NCI-H1436 treated with DMSO at 0.1 percent for 48 hours (cell line): ENCODE data around the gene THRA.
A peak's percentile ranks its signal among the peaks of the same experiment; 100 is the strongest.

ENCODE experiments used
- DNase-seq: peaks from one replicate; lab custom pipeline; 2025; lab: John Stamatoyannopoulos, UW

Gene THRA

DNA sequence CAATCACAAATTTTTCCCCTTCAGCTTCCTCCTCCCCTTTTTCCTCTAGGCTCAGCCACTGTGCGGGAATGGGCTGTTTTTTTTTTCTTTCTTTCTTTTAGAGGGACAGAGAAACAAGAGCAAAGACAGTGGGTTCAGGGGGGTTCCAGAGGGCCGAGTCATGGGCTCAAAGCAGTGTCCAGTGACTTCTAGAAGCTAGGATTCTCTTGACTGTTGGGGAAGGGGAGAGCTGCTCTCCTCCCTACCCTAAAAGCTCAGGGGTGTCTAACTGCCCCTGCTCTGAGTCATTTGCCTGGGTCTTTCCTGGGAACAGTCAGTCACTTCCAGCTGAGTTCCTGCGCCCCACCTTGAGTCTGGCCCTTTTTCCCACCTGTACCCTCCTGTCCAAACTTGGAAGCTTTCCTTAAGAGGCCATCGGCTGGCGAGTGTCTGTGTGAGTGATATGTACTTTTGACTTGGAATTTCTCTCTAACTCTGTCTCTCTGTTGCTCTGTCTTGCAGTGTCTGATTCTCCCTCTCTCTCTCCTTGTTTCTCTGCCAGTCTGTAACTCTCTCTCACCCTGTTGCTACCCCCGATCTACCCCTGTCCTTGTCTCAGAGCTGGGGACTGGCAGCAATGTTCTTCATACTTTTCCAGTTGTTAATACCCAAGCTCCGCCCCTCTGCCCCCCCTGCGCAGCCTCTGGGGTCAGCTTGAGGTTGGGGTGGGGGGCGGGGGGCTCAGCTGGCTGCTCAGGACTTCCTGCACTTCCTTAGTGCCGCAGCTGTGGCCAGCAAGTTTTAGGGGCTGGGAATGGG is 2.4 kb downstream of the THRA start:
- DNase-seq, result no peak

DNA sequence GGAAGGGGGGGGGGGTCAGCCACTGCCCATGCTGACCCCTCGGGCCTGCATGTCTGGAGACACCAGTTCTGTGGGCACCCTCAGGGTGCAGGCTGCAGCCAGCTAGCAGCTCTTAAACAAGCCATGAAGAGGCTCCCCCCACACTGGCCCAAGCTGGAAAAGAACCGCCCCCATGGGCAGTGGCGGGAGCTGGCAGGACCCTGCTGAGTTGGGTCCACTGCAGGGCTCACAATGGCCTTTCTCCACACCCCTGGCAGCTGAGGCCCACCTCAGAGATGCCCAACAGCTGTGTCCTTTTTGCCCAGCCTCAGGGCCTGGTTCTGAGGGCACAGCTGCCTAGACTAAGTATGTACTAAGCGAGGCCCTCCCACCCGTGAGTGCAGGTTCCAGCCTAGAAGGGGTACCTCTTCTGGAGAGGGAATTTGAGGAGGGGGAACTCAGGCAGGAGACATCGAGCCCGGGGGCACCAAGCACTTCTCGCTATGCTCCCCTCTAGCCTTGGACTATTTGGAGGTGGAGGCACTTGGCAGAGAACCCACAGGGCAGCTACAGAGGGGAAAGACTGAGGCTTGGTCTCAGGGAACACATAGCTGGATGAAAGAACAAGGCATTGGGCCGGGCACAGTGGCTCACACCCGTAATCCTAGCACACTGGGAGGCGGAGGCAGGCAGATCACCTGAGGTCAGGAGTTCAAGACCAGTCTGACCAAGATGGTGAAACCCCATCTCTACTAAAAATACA is 3.2 kb downstream of the THRA start:
- DNase-seq, result no peak

DNA sequence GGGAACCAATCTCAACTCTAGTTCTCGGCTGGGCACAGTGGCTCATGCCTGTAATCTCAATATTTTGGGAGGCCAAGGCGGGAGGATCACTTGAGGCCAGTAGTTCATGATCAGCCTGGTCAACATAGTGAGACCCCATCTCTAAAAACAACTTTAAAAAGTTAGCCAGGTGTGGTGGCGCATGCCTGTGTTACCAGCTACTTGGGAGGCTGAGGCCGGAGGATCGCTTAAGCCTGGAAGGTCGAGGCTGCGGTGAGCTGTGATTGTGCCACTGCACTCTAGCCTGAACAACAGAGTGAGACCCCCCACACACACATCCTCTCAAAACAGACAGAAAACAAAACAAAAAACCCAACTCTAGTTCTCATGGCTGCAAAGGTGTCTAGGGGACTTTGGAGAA is 4.9 kb downstream of the THRA start:
- DNase-seq, result no peak

DNA sequence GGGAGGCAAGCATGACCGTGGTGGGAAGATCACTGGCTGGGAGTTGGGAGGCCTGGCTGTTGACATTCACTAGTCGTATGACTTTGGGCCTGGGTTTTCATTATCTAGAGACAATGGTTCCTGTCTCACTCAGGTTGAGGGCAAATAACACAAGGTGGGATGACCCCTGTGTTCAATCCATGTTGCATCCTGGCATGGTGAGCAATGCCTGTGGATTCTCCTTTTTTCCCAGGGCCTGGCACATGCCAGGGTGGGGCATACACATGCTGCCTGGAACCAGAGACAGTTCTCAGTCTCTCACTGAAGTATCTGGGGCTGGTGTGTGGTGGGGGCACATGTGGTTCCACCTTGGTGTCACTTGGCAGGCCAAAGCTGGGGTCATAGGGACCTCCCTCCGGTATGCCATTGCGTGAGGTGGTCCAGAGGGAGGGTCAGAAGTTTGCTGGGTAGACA is 5.4 kb downstream of the THRA start:
- DNase-seq, result no peak

DNA sequence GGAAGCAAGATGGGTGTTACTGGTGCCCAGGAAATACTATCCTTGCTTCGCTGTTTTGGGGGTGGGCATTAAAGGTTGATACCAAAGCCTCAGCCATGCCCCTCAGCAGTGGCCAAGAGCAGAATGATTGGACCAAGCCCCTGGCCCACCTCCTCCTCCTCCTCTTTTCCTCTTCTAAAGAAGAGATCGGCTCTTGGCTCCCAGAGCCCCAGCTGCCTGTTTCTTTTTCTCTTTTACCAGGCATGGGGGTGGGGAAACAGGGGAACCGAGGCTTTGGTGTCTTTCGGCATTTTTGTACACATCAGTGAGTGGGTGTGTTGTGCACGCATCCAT is 5.8 kb downstream of the THRA start:
- no peak for DNase-seq

DNA sequence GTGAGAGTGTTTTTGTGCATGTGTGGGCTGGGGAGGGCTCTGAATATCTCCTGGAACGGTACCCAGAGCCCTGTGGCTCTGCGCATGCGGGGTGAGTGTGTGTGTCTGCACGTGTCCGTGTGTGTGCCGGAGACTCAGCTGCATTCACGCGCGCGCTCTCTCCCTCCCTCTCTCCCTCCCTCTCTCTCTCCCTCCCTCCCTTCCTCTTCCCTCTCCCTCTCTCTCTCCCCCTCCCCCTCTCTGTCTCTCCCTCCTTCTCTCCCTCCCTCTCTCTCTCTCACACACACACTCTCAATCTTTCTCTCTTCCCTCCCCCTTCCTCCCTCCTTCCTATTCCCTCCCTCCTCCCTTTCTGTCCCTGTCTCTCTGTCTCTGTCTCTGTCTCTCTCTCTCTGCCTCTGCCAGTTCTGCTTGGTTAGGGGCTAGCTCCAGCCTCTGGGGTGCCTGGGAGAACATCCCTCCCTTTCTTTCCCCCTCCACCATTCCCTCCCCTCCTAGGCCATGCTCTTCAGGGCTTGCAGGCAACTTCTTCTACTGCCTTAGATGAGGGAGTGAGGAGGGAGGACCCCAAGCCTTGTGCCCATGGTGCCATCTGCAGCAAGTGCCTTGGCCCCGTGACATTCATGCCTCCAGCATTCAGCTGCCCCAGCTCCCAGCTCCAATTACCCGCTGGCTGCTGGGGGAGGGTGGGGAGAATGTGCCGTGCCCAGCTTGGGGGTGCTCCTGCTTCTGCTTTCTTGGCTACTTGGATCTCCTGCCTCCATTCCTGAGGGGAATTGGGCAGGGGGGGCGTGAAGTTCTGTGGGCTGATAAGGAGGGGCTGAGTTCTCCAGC is 6.4 kb downstream of the THRA start:
- DNase-seq, result peak; percentile 53

DNA sequence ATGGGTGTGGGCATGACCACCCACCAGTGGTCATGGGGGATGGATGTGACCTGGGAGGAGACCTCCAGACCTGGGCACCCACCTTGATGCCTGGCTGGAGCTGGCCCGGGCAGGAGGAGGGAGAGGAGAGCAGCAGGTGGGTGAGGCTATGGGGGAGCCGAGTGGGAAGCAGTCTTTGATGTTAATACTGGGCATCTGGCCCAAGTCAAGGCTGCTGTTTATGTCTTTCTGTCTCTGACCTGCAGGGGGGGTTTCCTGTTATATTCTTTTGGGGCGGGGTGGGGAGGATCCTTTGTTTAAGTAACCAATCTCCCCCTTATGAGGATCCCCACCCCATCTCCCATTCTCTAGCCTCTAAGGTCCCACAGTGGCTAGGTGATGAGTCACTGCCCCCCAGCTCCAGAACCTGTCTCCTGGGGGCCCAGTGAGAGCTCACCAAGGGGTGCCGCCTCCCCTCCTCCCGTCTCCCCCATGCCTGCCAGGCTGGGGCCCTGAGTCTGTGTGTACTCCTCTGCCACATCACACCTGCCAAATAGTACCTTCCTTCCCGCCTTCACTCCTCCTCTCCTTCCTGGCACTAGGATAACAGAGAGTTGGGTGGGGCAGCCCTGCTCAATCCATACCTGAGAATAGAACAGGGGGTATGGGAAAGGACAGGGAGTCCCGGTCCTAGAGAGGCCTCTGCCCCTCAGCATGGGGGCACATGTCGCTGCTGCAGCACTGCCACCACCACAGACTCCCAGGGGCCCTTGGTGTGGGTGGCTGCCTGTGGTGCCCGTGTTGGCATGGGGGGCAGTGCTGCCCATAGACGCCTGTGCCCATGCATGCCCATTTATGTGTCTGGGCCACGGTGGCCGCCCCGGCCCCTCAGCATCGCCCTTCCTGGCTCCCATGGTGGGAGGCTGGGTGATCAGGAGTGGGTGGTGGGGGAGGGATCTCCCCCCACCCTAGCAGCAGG is 7.3 kb downstream of the THRA start:
- DNase-seq, result peak; percentile 9

DNA sequence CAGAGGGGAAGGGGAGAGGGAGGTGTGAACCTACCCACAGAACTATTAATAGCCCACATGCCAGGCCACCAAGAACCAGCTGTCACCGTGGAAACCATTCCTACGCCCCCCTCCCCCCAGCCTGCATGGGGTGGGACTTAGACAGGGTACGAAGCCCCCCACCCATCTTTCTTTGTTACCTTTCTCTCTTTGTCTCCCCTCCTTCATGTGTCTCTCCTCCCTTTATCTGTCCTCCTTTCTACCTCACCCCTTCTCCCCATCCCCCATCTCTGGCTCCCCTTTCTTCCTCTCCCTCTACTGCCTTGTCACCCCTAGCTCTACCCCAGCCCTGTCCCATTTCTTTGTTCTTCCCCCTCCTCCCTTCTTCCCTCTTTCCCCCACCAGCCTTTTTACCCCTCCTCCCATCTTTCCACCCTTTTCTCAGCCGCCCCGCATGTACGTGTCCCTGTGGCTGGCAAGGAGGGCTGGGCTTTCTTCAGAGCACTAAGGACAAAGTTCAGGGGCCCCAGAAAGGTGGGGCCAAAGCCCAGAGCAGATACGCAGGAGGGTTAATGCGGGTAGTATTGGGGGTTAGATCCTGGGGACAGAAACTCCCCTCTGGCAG is 8.0 kb downstream of the THRA start:
- no peak for DNase-seq

DNA sequence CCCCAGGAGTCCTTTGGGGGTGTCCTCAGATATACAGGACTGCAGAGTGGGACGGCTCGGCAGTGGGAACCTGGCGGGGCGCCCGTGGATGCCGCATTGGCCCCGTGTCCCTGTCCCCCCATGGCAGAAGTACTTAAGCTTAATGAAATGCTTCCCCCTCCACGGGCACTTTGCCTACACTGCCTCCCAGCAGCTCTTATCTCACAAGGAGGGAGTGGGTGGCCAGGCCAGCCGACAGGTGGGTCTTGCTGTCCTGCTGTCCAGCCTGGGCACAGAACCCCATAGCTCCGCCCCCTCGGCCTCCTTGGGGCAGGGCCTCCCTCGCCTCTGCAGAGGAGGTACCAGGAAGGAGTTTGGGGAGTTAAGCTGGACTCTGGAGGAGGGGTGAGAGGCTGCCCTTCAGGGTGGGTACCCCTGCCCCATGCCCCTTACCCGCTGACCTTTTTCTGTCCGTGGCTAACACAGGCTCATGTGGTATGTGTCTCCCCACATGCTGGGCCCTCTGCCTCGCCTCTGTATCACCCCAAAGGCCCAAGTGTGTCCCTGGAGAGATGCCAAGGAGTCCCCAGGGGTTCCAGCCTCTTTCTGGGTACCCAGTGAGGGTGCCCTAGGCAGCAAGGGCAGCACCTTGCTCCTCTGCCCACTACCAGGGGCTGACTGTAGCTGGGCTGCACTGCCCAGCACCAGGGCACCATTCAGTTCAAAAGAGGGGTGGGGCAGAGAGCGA is 8.7 kb downstream of the THRA start:
- no peak for DNase-seq

DNA sequence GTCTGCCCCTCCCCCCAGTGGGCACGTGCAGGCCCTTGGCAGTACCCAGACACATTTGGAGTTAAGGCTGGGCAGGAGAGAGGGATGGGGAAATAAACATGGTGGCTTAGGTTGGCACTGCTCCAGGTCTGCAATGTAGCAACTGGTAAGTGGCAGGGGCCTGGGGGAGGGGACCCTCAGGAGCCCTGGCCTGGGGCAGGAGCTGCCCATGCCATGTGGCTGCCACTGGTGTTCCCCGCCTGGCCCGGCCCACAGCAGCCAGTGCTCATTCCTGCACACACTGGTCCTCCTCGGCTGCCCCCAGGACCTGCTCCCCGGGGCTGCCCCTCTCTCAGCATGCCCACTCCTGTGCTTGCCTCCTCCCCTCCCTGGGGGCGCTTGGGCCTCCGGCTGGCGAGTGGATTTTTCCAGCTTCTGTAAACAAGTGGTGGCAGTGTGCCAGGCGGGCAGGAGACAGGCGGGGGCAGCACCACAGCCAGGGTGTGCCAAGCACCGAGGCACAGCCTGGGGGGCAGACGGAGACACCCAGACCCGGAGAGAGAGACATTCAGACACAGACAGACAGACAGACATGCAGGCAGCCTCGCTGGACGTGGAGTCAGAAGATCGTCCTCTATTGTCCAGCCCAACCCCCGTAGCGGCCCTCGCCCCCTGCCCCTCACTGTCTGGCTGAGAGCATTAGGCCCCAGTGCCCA is 9.4 kb downstream of the THRA start:
- peak; percentile 65 for DNase-seq

DNA sequence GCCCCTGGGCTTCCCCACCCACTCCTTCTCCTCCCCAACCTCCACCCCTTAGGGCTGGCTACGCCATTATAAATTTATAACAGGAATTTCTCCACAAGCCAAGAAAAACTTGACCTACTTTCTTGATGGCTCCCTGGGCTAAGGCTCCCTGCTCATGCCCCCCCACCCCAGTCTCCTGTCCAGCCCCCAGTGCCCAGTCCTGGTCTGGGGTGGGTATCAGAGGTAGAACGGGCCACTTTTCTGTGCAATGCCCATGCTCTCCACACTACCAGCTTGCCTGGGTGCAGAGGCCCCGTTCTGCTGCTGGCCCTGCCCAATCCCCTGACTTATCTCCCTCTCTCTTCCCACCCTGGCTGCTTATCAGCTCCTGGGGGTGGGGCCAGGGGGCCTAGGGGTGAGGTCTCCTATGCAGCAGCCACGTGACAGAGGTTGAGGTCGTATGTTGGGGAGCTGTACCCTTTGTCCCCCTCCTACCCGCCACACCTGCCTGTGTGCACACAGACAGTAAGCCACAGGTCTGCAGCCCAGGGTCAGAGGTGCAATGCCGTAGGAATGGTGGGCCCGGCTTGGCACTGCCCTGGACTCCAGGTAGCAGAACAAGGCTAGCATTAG is 10.1 kb downstream of the THRA start:
- DNase-seq, result no peak

DNA sequence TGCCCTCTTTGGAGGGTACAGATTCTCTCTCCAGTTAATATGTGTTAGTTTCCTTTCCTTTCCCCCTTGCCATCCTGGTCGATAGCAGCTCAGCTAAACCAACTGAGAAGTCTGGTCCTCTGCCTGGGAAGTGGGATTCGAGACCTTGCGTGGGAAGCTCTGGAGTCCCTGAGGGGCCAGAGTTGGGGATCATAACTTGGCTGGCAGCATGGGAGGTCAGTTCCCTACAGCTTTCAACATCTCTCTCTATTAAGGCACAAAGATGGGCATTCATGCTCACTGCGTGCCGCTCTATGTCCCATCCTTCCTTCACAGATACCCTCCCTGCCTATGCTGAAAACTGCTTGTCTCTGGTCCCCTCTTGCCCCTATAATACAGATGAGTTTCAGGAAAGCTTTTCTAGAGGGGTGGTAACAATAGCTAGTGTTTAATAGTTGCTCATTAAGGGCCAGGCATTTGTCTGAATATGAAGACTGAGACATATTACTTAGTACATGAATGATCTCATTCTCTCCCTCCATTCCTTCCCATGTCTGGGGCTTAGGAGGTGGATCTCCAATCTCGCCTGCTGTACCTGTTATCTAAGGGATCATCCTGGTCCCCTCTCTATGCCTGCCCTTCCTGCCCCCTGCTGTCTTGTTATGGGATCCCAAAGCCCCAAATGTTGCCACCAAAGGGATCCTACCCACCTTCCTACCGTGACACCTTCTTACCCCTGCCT is 10.8 kb downstream of the THRA start:
- DNase-seq, result no peak

DNA sequence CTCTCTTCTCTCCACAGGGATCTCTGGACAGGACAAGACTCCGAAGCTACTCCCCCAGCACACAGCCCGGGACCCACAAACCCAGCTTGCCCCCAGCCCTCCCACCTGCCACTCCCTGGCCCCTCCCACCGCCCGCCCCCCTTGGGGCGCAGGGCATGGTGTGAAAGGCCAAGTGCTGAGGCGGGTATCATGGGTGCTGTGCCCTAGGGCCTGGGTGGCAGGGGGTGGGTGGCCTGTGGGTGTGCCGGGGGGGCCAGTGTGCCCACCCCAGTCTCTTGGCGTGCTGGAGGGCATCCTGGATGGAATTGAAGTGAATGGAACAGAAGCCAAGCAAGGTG is 11.4 kb downstream of the THRA start:
- DNase-seq, result no peak

DNA sequence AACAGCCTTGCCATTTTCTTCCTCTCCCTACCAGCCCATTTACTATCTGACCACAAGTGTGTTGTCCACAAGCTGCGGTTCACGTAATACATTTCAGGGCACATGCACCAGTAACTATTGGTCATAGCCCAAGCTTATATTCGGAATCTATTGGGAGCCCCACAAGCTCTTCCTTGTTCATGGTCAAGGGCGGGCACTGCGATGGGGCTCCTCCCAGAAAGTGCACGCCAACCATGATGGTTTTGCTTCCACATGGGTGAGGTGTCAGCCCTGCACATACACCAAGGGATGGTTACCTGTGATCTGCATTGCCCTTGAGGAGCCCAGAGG is 12.1 kb downstream of the THRA start:
- DNase-seq, result no peak

DNA sequence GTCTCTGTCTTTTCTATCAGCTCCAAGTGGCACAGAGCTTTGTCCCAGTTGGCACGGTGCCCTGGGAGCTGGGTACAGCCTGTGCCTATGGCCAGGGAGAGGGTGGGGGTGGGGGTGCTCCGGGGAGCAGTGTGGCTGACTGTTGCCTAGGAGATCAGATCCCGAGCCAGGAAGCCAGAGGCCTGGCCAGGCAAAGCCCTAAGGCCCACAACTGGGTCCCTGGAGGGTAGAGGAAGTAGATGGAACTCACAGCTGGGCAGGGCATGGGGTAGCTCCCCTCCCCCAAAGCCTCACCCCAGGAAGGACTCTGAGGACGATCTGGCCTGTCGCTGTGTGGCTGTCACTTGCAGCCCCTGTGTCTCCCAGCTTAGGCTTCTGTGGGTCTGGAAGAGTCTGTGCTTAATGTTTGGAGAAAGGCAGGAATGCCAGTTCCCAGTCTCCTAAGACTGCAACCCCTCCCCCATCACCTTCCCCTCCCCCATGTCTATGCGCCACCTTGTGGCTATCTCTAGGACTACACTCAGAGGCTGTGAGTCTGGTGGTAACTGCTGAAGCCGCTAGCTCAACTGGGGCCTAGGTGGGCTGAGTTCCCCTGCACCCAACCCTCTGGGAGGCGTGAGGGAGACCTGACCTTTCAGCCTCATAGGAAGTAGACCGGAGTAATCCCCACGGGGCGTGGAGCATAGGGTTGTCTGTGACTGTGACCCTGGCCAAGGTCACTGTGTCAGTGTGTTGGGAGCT is 12.6 kb downstream of the THRA start:
- no peak for DNase-seq

DNA sequence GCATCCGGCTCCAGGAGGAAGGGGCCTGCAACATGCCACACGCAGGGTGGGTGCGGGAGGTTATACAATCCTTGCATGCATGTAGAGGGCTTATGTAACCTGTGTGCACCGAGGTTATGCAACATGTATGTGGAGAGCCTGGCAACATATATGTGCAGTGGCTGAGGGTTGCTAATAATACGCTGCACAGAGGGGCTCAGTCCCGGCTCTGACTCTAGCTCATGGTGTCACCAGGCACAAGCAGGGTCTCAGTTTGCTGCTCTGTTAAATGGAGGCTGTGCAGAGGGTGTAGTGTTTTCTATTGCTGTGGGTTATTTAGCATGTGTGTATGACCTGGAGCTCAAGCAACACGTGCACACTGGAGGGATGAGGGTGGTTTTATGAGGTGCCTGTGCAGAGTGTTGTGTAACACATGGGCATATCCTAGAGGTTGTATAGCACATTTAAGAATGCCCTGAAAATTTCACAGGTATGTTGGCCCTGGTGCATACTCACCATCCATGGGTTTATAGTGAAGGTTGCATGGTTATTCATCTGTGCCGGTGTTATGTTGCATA is 13.3 kb downstream of the THRA start:
- DNase-seq, result no peak

DNA sequence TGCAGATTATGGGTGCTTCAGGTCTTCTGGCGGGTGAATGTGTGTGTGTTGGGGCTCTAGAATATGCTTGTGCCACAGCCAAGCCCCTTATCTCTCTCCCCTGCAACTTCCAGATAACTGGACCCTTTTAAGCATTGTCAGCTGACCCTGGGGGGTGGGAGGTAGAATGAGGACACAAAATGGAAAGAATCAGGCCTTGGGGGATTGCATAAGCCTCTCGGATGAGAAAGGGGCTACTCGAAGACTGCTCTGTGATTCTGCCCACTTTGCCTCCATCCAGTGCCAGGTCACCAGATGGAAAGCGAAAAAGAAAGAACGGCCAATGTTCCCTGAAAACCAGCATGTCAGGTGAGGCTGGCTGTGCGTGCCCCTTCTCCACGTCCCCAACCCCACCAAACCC is 13.8 kb downstream of the THRA start:
- DNase-seq, result no peak

DNA sequence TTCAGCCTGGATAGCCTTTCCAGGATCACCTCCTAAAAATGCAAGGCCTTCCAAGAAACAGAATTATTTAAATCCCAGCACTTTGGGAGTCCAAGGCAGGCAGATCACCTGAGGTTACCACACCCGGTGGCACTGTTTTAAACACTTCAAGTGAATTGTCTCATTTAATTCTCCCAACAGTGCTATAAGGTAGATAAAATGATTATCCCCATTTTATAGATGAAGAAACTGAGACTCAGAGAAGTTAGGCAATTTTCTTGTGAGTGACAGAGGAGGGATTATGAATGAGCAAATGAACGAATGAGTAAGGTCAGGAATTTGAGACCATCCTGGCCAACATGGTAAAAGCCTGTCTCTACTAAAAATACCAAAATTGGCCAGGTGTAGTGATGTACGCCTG is 16.8 kb downstream of the THRA start:
- no peak for DNase-seq
